CD4-positive, alpha-beta T cell (primary cell): Measurements from ENCODE around the gene ADM2. TPM values are rescaled to one million over a fixed set of nuclear protein-coding genes. Genes with fewer than 3 reads are reported as not detected.

Experiments used
- ATAC-seq: fragments of 200-7000 bp; cut with Tn5 transposase; one replicate; pipeline ENCODE4 v1.10.0; 2022; ENCODE audit warnings: mild to moderate bottlenecking; ENCODE audit not compliant: poor library complexity
- CTCF ChIA-PET: fragments of 350-600 bp; sonication (Branson Sonifier 250); formaldehyde crosslinking; loops from one replicate; lab custom pipeline; 2021; ENCODE audit warnings: antibody characterized with exemption, inconsistent platforms; lab: Charles Lee
- POLR2A ChIA-PET: fragments of 350-600 bp; sonication (Branson Sonifier 250); formaldehyde crosslinking; loops from one replicate; lab custom pipeline; 2021; ENCODE audit warnings: antibody characterized with exemption, inconsistent platforms; lab: Charles Lee
- DNase-seq, 14 experiments: peaks; one replicate each; pipeline ENCODE4 v3.0.0-alpha.2; 2013 to 2020; ENCODE audit warnings: mixed read lengths in 2 of 14
- H3K27ac ChIP-seq, 2 donors: one replicate each; pipeline versions ENCODE4 v1.5.1 to v1.7.0; 2013; ENCODE audit warnings: low read length in 2 of 2, low read depth in 1 of 2, mild to moderate bottlenecking in 1 of 2
- H3K27me3 ChIP-seq, 2 experiments: 1 replicate in 1 of 2; 2 replicates in 1 of 2; pipeline versions ENCODE4 v1.6.1 to v1.7.0; 2013; ENCODE audit warnings: low read length in 2 of 2, control low read depth in 1 of 2, mild to moderate bottlenecking in 1 of 2, moderate library complexity in 1 of 2; ENCODE audit not compliant: insufficient read depth in 2 of 2, control insufficient read depth in 1 of 2
- H3K36me3 ChIP-seq: one replicate; pipeline ENCODE4 v1.6.1; 2013; ENCODE audit warnings: low read length, control low read depth; ENCODE audit not compliant: insufficient read depth
- H3K4me1 ChIP-seq: one replicate; pipeline ENCODE4 v1.6.1; 2013; ENCODE audit warnings: low read length, control low read depth; ENCODE audit not compliant: insufficient read depth
- H3K4me3 ChIP-seq: one replicate; pipeline ENCODE4 v1.5.1; 2013; ENCODE audit warnings: mild to moderate bottlenecking, low read length, moderate library complexity
- H3K9me3 ChIP-seq, 2 experiments: 1 replicate in 1 of 2; 2 replicates in 1 of 2; pipeline versions ENCODE4 v1.6.1 to v1.7.0; 2013; ENCODE audit warnings: low read length in 2 of 2, mild to moderate bottlenecking in 2 of 2, control low read depth in 1 of 2, moderate library complexity in 1 of 2; ENCODE audit not compliant: control insufficient read depth in 1 of 2, insufficient read depth in 1 of 2
- H3K27ac Mint-ChIP-seq: one replicate; pipeline ENCODE4 v1.8.0; 2020; ENCODE audit warnings: mixed read lengths
- H3K27me3 Mint-ChIP-seq: one replicate; pipeline ENCODE4 v1.8.0; 2021; ENCODE audit warnings: mixed read lengths
- H3K36me3 Mint-ChIP-seq: one replicate; pipeline ENCODE4 v1.8.0; 2021; ENCODE audit warnings: low read depth, mixed read lengths
- H3K4me1 Mint-ChIP-seq: one replicate; pipeline ENCODE4 v1.8.0; 2021; ENCODE audit warnings: low read depth, mixed read lengths
- H3K4me3 Mint-ChIP-seq: one replicate; pipeline ENCODE4 v1.8.0; 2020; ENCODE audit warnings: mild to moderate bottlenecking, mixed read lengths
- H3K9me3 Mint-ChIP-seq: one replicate; pipeline ENCODE4 v1.8.0; 2020; ENCODE audit warnings: mixed read lengths
- intact Hi-C, 2 experiments: fragments of 100-400 bp; cut with DNase I in 1 of 2; cut with micrococcal nuclease in 1 of 2; formaldehyde crosslinking; loops; one replicate each; pipeline versions ENCODE4 v1.15.1 to v1.9.0; 2023 to 2025; cut with DNase I, micrococcal nuclease
- total RNA-seq, 174 experiments: library from RNA in 2 of 174; stranded (reverse) in 2 of 174; gene quantifications; one replicate each; pipeline ENCODE4 v1.2.3 and lab custom pipeline; 2021 to 2026
- TF ChIP-seq, protein P1 (sequence below): fragments of 200-600 bp; IDR thresholded peaks from one replicate; pipeline ENCODE4 v1.8.0; 2022; ENCODE audit warnings: antibody characterized with exemption, mild to moderate bottlenecking

The ADM2 gene
- total RNA-seq, 2 experiments from 2014 or later: 1.1 to 1.6 TPM

- intact Hi-C loops: loop anchor here (1.0 to 10.0 kb wide), 5 partner anchors 30 to 162 kb away; partner anchors contain the start of gene PPP6R2 (in 1 of the 2)
- H3K9me3 Mint-ChIP-seq: no peaks in the 10 kb centered on the region
- Histone ChIP-seq H3K9me3 (no peaks in the 10 kb centered on the region), H3K4me3 (peak overlapping the region; percentile 92), H3K36me3 (peaks cover 37% of the 10 kb centered on the region), H3K27ac (peak overlapping the region; percentile 89 to 92), H3K27me3 (no peaks in the 10 kb centered on the region), H3K4me1 (peaks cover 38% of the 10 kb centered on the region)
- peak overlapping the region; percentile 89 for H3K27ac Mint-ChIP-seq
- POLR2A ChIA-PET: interaction anchor here (1.1 to 4.9 kb wide), 12 partner anchors 12 to 115 kb away, joined by 3 to 250 read pairs (median 18); partner anchors contain the start of genes CHKB, SCO2, SYCE3 and TYMP
- peak overlapping the region; percentile 94 for H3K4me3 Mint-ChIP-seq
- DNase-seq: peak in 1 of 14 experiments; percentile 17
- no peak for ATAC-seq
- TF ChIP-seq, protein P1, sequence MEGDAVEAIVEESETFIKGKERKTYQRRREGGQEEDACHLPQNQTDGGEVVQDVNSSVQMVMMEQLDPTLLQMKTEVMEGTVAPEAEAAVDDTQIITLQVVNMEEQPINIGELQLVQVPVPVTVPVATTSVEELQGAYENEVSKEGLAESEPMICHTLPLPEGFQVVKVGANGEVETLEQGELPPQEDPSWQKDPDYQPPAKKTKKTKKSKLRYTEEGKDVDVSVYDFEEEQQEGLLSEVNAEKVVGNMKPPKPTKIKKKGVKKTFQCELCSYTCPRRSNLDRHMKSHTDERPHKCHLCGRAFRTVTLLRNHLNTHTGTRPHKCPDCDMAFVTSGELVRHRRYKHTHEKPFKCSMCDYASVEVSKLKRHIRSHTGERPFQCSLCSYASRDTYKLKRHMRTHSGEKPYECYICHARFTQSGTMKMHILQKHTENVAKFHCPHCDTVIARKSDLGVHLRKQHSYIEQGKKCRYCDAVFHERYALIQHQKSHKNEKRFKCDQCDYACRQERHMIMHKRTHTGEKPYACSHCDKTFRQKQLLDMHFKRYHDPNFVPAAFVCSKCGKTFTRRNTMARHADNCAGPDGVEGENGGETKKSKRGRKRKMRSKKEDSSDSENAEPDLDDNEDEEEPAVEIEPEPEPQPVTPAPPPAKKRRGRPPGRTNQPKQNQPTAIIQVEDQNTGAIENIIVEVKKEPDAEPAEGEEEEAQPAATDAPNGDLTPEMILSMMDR: no peak
- peaks cover 21% of the 10 kb centered on the region for H3K4me1 Mint-ChIP-seq
- peaks cover 15% of the 10 kb centered on the region for H3K36me3 Mint-ChIP-seq
- CTCF ChIA-PET: interaction anchor here (2.0 to 3.6 kb wide), 4 partner anchors 19 to 114 kb away, joined by 5 to 42 read pairs (median 16); partner anchors contain the start of genes SCO2 and SYCE3
- no peaks in the 10 kb centered on the region for H3K27me3 Mint-ChIP-seq
These were observed 25.5 kb downstream of the ADM2 start for GRCh38 chr22:50506611-50507420.

DNA sequence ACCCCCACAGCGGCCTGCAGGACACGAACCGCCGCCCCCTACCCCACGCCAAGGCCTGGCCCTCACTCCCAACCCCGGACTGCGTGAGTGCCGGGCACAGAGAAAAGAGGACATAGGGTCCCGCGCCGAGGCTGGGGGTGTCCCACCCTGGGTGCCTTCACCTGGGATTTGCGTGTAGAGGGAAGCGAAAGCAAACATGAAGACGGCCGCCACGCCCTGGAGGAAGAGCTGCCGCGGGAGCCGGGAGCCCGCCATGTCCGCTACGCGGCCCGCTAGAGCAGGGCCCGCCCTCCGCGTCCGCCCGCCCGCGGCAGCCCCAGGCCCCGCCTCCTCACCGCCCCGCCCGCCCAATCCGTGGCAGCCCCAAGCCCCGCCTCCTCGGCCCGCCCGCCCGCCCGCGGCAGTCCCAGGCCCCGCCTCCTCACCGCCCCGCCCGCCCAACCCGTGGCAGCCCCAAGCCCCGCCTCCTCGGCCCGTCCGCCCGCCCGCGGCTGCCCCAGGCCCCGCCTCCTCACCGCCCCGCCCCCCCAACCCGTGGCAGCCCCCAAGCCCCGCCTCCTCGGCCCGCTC, 26.2 kb downstream of the ADM2 start, which contains the start of gene LMF2:
TSS of gene LMF2 (minus strand) at position 282 of the 570 bp plus-strand sequence. CDS start at position 255, 27 bp downstream.
- H3K36me3 Mint-ChIP-seq: peaks cover 16% of the 10 kb centered on the region
- Histone ChIP-seq H3K36me3 (peaks cover 37% of the 10 kb centered on the region), H3K9me3 (no peaks in the 10 kb centered on the region), H3K27ac (peak within 1 kb of the TSS; percentile 89 to 92), H3K4me3 (peak within 1 kb of the TSS; percentile 92), H3K27me3 (no peaks in the 10 kb centered on the region), H3K4me1 (peaks cover 38% of the 10 kb centered on the region)
- TF ChIP-seq, protein P1: no peak
- no peaks in the 10 kb centered on the region for H3K9me3 Mint-ChIP-seq
- peak within 1 kb of the TSS; percentile 95 for H3K27ac Mint-ChIP-seq
- peaks cover 21% of the 10 kb centered on the region for H3K4me1 Mint-ChIP-seq
- ChIA-PET POLR2A (interaction anchor here (0.6 to 4.9 kb wide), 31 partner anchors 9 to 318 kb away, joined by 3 to 250 read pairs (median 5); partner anchors contain the start of genes ADM2, ARSA, CHKB and HDAC10), CTCF (interaction anchor here (0.9 to 3.6 kb wide), 6 partner anchors 9 to 113 kb away, joined by 3 to 42 read pairs (median 8); partner anchors contain the start of genes SCO2 and SYCE3)
- ATAC-seq (peak; percentile 74), DNase-seq (peak in 13 of 14 experiments; percentile 88 to 100 (median 94))
- peak within 1 kb of the TSS; percentile 94 for H3K4me3 Mint-ChIP-seq
- intact Hi-C loops: loop anchor here (1.0 to 10.0 kb wide), 5 partner anchors 31 to 163 kb away; partner anchors contain the start of gene PPP6R2 (in 1 of the 2)
- H3K27me3 Mint-ChIP-seq: no peaks in the 10 kb centered on the region
